K562 (cell line): Measurements from ENCODE around the gene MIDN. TPM values are rescaled to one million over a fixed set of nuclear protein-coding genes. Genes with fewer than 3 reads are reported as not detected.

Experiments used
- ATAC-seq: fragments of 200-7000 bp; cut with Tn5 transposase; 3 replicates; pipeline ENCODE4 v1.9.1; 2020; ENCODE audit warnings: moderate library complexity
- BruUV-seq: library from RNA; stranded (reverse); fragments of 400-500 nt; replicated peaks from 2 replicates; lab custom pipeline; 2021; lab: Mats Ljungman, UMichigan
- CTCF ChIA-PET: fragments of 300-600 bp; formaldehyde crosslinking; extraction: SDS; loops from one replicate; lab custom pipeline; 2021; ENCODE audit warnings: low intra/inter-chr PET ratio; lab: Yijun Ruan, JAX
- POLR2A ChIA-PET: fragments of 300-600, 350-650 bp; sonication (Branson Sonifier 250); formaldehyde crosslinking; extraction: SDS; loops from one replicate; lab custom pipeline; 2021; ENCODE audit warnings: antibody characterized with exemption, inconsistent platforms; lab: Yijun Ruan, JAX
- DNase-seq, 4 experiments: peaks; one replicate each; pipeline versions ENCODE4 v3.0.0 to v3.0.0-alpha.2; 2011 to 2018; ENCODE audit warnings: low spot score in 3 of 4, mixed read lengths in 3 of 4; ENCODE audit errors: extremely low read depth in 1 of 4
- FAIRE-seq: peaks from 2 replicates; lab custom pipeline; 2011; peaks lifted over from hg19 to GRCh38; lab: Jason Lieb, UNC
- H2AFZ ChIP-seq: 2 replicates; pipeline ENCODE4 v1.6.0; 2011; ENCODE audit warnings: low read depth, low read length, control low read depth, inconsistent platforms
- H3K27ac ChIP-seq: fragments of 200-600 bp; 3 replicates; pipeline ENCODE4 v1.8.0; 2011; ENCODE audit warnings: low read depth, mild to moderate bottlenecking, control low read depth, inconsistent platforms, low read length, moderate library complexity, mixed read lengths; ENCODE audit errors: extremely low read depth
- H3K27me3 ChIP-seq, 2 experiments: fragments of 300-600 bp in 1 of 2; 2 replicates in 1 of 2; 3 replicates in 1 of 2; pipeline versions ENCODE4 v1.6.0 to v1.8.0; 2011; ENCODE audit warnings: inconsistent platforms in 2 of 2, low read length in 2 of 2, mild to moderate bottlenecking in 1 of 2, mixed read lengths in 1 of 2, moderate library complexity in 1 of 2; ENCODE audit not compliant: control insufficient read depth in 2 of 2, insufficient read depth in 2 of 2
- H3K36me3 ChIP-seq: fragments of 300-600 bp; 3 replicates; pipeline ENCODE4 v1.8.0; 2011; ENCODE audit warnings: mild to moderate bottlenecking, low read length, inconsistent platforms; ENCODE audit not compliant: control insufficient read depth, insufficient read depth
- H3K4me1 ChIP-seq, 2 experiments: fragments of 200-600 bp in 1 of 2; replicated peaks in 1 of 2; 2 replicates in 1 of 2; 3 replicates in 1 of 2; pipeline versions ENCODE4 v1.5.1 to v1.8.0; 2011; ENCODE audit warnings: inconsistent platforms in 2 of 2, low read length in 2 of 2, mild to moderate bottlenecking in 1 of 2, mixed read lengths in 1 of 2, moderate library complexity in 1 of 2; ENCODE audit not compliant: control insufficient read depth in 2 of 2, insufficient read depth in 2 of 2
- H3K4me2 ChIP-seq: 2 replicates; pipeline ENCODE4 v1.6.1; 2011; ENCODE audit warnings: low read length, control low read depth, inconsistent platforms, mixed read lengths; ENCODE audit not compliant: insufficient read depth
- H3K4me3 ChIP-seq: fragments of 200-600 bp; sonication (generic), shearing (Covaris generic); 2 replicates; pipeline ENCODE4 v1.5.1; 2016; ENCODE audit warnings: control low read depth, inconsistent platforms
- H3K79me2 ChIP-seq: fragments of 200-600 bp; 3 replicates; pipeline ENCODE4 v1.8.0; 2011; ENCODE audit warnings: low read length, inconsistent platforms; ENCODE audit not compliant: control insufficient read depth, insufficient read depth
- H3K9ac ChIP-seq, 2 experiments: 2 replicates each; pipeline versions ENCODE4 v1.6.0 to v1.6.1; 2011; ENCODE audit warnings: low read depth in 2 of 2, low read length in 2 of 2, control low read depth in 1 of 2, inconsistent platforms in 1 of 2, mild to moderate bottlenecking in 1 of 2, mixed read lengths in 1 of 2; ENCODE audit not compliant: insufficient read depth in 1 of 2
- H3K9me1 ChIP-seq: one replicate; pipeline ENCODE4 v1.6.0; 2011; ENCODE audit warnings: inconsistent platforms, mild to moderate bottlenecking, low read length, moderate library complexity; ENCODE audit not compliant: control insufficient read depth, insufficient read depth
- H3K9me3 ChIP-seq: replicated peaks from 2 replicates; pipeline ENCODE4 v1.5.1; 2011; ENCODE audit warnings: low read depth, low read length, inconsistent platforms; ENCODE audit not compliant: control insufficient read depth, insufficient read depth
- H4K20me1 ChIP-seq: replicated peaks from 2 replicates; pipeline ENCODE4 v1.6.1; 2011; ENCODE audit warnings: low read length, inconsistent platforms, mixed read lengths; ENCODE audit not compliant: control insufficient read depth, insufficient read depth
- FIP1L1 ChIP-seq: fragments of 200-400 bp; formaldehyde crosslinking; IDR thresholded peaks from 2 replicates; pipeline ENCODE4 v1.6.1; 2018; ENCODE audit warnings: mild to moderate bottlenecking, low read depth, low read length; ENCODE audit not compliant: poor library complexity, severe bottlenecking
- FUS ChIP-seq: fragments of 200-400 bp; formaldehyde crosslinking; optimal IDR thresholded peaks from 2 replicates; pipeline ENCODE3; 2017; ENCODE audit warnings: low read depth, low read length
- HNRNPL ChIP-seq: fragments of 200-400 bp; formaldehyde crosslinking; IDR thresholded peaks from 2 replicates; pipeline ENCODE4 v1.6.1; 2017; ENCODE audit warnings: low read depth, mild to moderate bottlenecking, low read length
- POLR2G ChIP-seq: fragments of 200-400 bp; formaldehyde crosslinking; IDR thresholded peaks from 2 replicates; pipeline ENCODE4 v1.6.1; 2017; ENCODE audit warnings: low read depth, mild to moderate bottlenecking, antibody characterized with exemption, low read length, moderate library complexity
- RUNX1 ChIP-seq: sonication (generic); IDR thresholded peaks from 2 replicates; pipeline ENCODE4 v1.6.1; 2016; ENCODE audit warnings: antibody characterized with exemption, low read depth
- WGBS: fragments of 100-300 bp; shearing (Covaris generic); methylation state at CpG from one replicate; pipeline ENCODE4 v1.1.6; 2016; ENCODE audit warnings: low coverage, mixed read lengths; ENCODE audit not compliant: insufficient coverage; ENCODE audit errors: missing lambda C conversion rate; 5-methylcytosine and 5-hydroxymethylcytosine counted together
- in situ Hi-C: fragments of 300-500 bp; cut with MboI; formaldehyde crosslinking; loops from 4 replicates; pipeline ENCODE4 v1.15.0; 2018; ENCODE audit warnings: inconsistent platforms, mixed read lengths
- intact Hi-C: fragments of 100-400 bp; cut with micrococcal nuclease; formaldehyde crosslinking; loops from 2 replicates; pipeline ENCODE4 v1.14.2; 2022
- polyA plus RNA-seq, 8 experiments: library from polyadenylated mRNA; depleted of rRNA in 4 of 8; stranded (reverse) in 5 of 8; unstranded in 3 of 8; fragments of >200 nt; fragmentation: Nextera tagmentation in 2 of 8; fragmentation: Illumina TruSeq in 1 of 8; extraction: Ambion mirVana in 2 of 8; extraction: Trizol in 1 of 8; gene quantifications; 2 replicates each; pipeline versions ENCODE4 v1.2.1 to v1.2.3, GENCODE V29; 2011 to 2014; ENCODE audit warnings: inconsistent platforms in 1 of 8, missing spikeins in 1 of 8
- total RNA-seq, 7 experiments: library from RNA; depleted of rRNA in 6 of 7; stranded (reverse); fragments of >200 nt in 6 of 7; fragmentation: Illumina TruSeq in 2 of 7; extraction: Trizol in 2 of 7; gene quantifications; 2 replicates each; pipeline versions ENCODE4 v1.2.1 to v1.2.3, GENCODE V29; 2011 to 2021; ENCODE audit warnings: low replicate concordance in 1 of 7
- TF ChIP-seq, protein P1 (sequence below): sonication (generic); formaldehyde crosslinking; IDR thresholded peaks from 2 replicates; pipeline ENCODE4 v1.8.1; 2023; ENCODE audit warnings: mild to moderate bottlenecking, missing genetic modification reagents

The MIDN gene
- total and polyA plus RNA-seq, 9 of the 15 experiments (the other 6 are each of a cell fraction or from before 2014, with no cell fraction given), result 0.17 to 120 (median 10.1) TPM

DNA sequence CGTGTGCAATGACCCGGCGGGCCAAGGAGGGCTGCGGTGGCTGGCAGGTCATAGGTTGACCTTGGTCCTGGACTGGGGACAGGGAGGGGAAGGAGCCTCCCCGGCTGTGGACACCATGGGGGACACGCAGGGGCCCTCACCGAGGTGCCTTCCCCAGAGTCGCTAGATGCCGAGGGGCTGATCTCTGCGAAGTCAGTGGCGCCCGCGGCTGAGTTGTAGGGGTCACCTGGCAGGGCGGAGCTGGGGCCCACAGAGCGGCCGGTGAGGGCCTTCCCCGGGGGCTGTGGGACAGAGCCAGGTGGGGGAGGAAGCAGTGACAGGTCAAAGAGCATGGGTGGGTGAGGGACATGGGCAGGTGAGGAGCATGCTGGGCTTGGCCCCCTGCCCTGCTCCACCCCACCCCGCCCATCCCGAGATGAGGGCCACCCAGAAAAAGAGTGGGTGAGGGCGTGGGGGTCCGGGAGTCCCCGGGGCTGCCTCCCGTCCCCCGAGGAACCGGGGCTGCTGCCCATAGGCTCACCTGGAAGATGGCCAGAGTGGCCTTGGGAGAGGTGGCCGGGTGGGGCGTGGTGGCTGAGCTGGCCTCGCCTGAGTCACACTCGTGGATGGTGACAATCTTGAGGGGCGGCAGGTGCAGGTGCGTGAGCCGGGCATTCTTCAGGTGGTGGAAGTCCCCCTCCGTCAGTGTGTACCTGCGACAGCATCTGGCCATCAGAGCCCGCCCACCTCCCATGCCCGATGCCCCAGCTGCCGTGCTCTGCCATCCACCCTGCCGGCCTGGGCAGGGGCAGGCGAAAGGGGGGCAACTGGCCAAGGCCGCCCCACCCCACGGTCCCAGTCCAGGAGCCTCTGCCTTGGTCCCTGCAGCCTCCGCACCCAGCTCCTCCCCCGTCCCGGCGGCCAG is 14.1 kb upstream of the MIDN start:
- BruUV-seq, result TSS peak; percentile 33
- FAIRE-seq, result no peak
- 87% methylated on average over 31 of the region's 45 CpGs for WGBS
- no peak overlapping the region for H3K9ac ChIP-seq
- H3K27ac ChIP-seq, result no peak overlapping the region
- H3K9me1 ChIP-seq, result no peaks in the 10 kb centered on the region
- ChIA-PET POLR2A (interaction anchor here (0.7 kb wide), 1 partner anchor 16 kb away, joined by 3 read pairs; no protein-coding TSS in a partner anchor), CTCF (no interaction called here)
- no peak for ATAC-seq
- no peaks in the 10 kb centered on the region for H3K27me3 ChIP-seq
- in situ Hi-C loops (loop anchor here (25.0 kb wide), 1 partner anchor 472 kb away; the partner anchor contains the start of gene MISP), intact Hi-C loops (no loop called here)
- H4K20me1 ChIP-seq, result no peaks in the 10 kb centered on the region
- H3K9me3 ChIP-seq, result no peaks in the 10 kb centered on the region
- H2AFZ ChIP-seq, result no peak overlapping the region
- no peak overlapping the region for H3K4me3 ChIP-seq
- H3K4me2 ChIP-seq, result no peak overlapping the region
- H3K4me1 ChIP-seq, result peaks cover 4 to 91% of the 10 kb centered on the region in 2 experiments
- DNase-seq, result no peak
- peaks cover 40% of the 10 kb centered on the region; the same call in 1 of the 3 replicates for H3K36me3 ChIP-seq
- TF ChIP-seq POLR2G (peak; percentile 33; the same call in 1 of the 2 replicates), FIP1L1 (peak; percentile 34), HNRNPL (peak; percentile 53; the same call in 1 of the 2 replicates), RUNX1 (no peak), FUS (no peak)
- TF ChIP-seq, protein P1, sequence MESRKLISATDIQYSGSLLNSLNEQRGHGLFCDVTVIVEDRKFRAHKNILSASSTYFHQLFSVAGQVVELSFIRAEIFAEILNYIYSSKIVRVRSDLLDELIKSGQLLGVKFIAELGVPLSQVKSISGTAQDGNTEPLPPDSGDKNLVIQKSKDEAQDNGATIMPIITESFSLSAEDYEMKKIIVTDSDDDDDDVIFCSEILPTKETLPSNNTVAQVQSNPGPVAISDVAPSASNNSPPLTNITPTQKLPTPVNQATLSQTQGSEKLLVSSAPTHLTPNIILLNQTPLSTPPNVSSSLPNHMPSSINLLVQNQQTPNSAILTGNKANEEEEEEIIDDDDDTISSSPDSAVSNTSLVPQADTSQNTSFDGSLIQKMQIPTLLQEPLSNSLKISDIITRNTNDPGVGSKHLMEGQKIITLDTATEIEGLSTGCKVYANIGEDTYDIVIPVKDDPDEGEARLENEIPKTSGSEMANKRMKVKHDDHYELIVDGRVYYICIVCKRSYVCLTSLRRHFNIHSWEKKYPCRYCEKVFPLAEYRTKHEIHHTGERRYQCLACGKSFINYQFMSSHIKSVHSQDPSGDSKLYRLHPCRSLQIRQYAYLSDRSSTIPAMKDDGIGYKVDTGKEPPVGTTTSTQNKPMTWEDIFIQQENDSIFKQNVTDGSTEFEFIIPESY (CRISPR knock-in tag), result 0 out of 2 replicates have a peak, but pooled peaks have one; percentile 35
- H3K79me2 ChIP-seq, result peaks cover 7% of the 10 kb centered on the region; the same call in 1 of the 3 replicates
